ENCODE measurements around the gene SLC9A5.

SLC9A5 gene

GRCh38 chr16:67301080-67301782 is 52.5 kb downstream of the SLC9A5 start:
- DNase-seq, result no peak
- H3K36me3 ChIP-seq, result no peaks in the 10 kb centered on the region
- H3K9me3 ChIP-seq, result no peaks in the 10 kb centered on the region
- no peak overlapping the region for H3K4me3 ChIP-seq (ENCODE audit: low read depth, low read length)
- TF ChIP-seq CTCF (IDR thresholded peaks at IDR 0.05; ENCODE audit: low read depth, low read length), result no peak
- H3K27me3 ChIP-seq, result no peaks in the 10 kb centered on the region
- H3K4me1 ChIP-seq, result no peaks in the 10 kb centered on the region

- no peak for TF ChIP-seq CTCF (IDR thresholded peaks at IDR 0.05; ENCODE audit: low read depth, low read length)
- Histone ChIP-seq H3K4me3 (ENCODE audit: low read depth, low read length) (no peak overlapping the region), H3K4me1 (no peaks in the 10 kb centered on the region), H3K36me3 (no peaks in the 10 kb centered on the region), H3K9me3 (no peaks in the 10 kb centered on the region), H3K27me3 (no peaks in the 10 kb centered on the region)
- no peak for DNase-seq
Observed at GRCh38 chr16:67302076-67302475, 53.3 kb downstream of the SLC9A5 start.

- no peak for TF ChIP-seq CTCF (IDR thresholded peaks at IDR 0.05; ENCODE audit: low read depth, low read length)
- Histone ChIP-seq H3K36me3 (no peaks in the 10 kb centered on the region), H3K9me3 (no peaks in the 10 kb centered on the region), H3K4me3 (ENCODE audit: low read depth, low read length) (no peak overlapping the region), H3K27me3 (no peaks in the 10 kb centered on the region), H3K4me1 (no peaks in the 10 kb centered on the region)
- DNase-seq, result no peak
Observed at GRCh38 chr16:67302970-67303369, 54.2 kb downstream of the SLC9A5 start.

- no peaks in the 10 kb centered on the region for H3K36me3 ChIP-seq
- no peak for DNase-seq
- H3K4me1 ChIP-seq, result no peaks in the 10 kb centered on the region
- no peak for TF ChIP-seq CTCF (IDR thresholded peaks at IDR 0.05; ENCODE audit: low read depth, low read length)
- no peaks in the 10 kb centered on the region for H3K27me3 ChIP-seq
- H3K4me3 ChIP-seq (ENCODE audit: low read depth, low read length), result no peak overlapping the region
- H3K9me3 ChIP-seq, result no peaks in the 10 kb centered on the region
Observed at GRCh38 chr16:67304020-67304419, 55.2 kb downstream of the SLC9A5 start.

GRCh38 chr16:67305216-67306071 is 56.7 kb downstream of the SLC9A5 start:
- DNase-seq, result no peak
- H3K36me3 ChIP-seq, result no peaks in the 10 kb centered on the region
- no peaks in the 10 kb centered on the region for H3K27me3 ChIP-seq
- no peak overlapping the region for H3K4me3 ChIP-seq (ENCODE audit: low read depth, low read length)
- TF ChIP-seq CTCF (IDR thresholded peaks at IDR 0.05; ENCODE audit: low read depth, low read length), result peak; percentile 11; the same call in 1 of the 2 replicates
- no peaks in the 10 kb centered on the region for H3K4me1 ChIP-seq
- no peaks in the 10 kb centered on the region for H3K9me3 ChIP-seq

GRCh38 chr16:67310561-67310960 is 61.8 kb downstream of the SLC9A5 start:
- no peaks in the 10 kb centered on the region for H3K27me3 ChIP-seq

More at GRCh38 chr16:67310561-67310960, 61.8 kb downstream of the SLC9A5 start:
- Histone ChIP-seq H3K4me1 (peaks cover 4% of the 10 kb centered on the region; the same call in 1 of the 2 replicates), H3K9me3 (no peaks in the 10 kb centered on the region), H3K4me3 (ENCODE audit: low read depth, low read length) (no peak overlapping the region), H3K36me3 (no peaks in the 10 kb centered on the region)
- TF ChIP-seq CTCF (IDR thresholded peaks at IDR 0.05; ENCODE audit: low read depth, low read length), result no peak
- no peak for DNase-seq

Data from BE2C (cell line).